SU-DHL-6 (cell line): ENCODE results near the gene RNF14.

Source experiments
- H2AFZ ChIP-seq: fragments of 200-600 bp; sonication (generic); 2 replicates; pipeline ENCODE4 v1.6.1; 2014; ENCODE audit warnings: low read depth, mild to moderate bottlenecking, moderate library complexity, mixed read lengths, antibody characterized with exemption, low read length; ENCODE audit not compliant: severe bottlenecking
- H3F3A ChIP-seq: fragments of 200-600 bp; shearing (Covaris generic); 2 replicates; pipeline ENCODE4 v1.6.0; 2016; ENCODE audit warnings: antibody characterized with exemption, mild to moderate bottlenecking; ENCODE audit not compliant: insufficient read depth
- H3K27ac ChIP-seq: fragments of 200-600 bp; sonication (generic); 2 replicates; pipeline ENCODE4 v1.5.1; 2016; ENCODE audit warnings: low read depth, mild to moderate bottlenecking, low read length, moderate library complexity, mixed read lengths
- H3K27me3 ChIP-seq: fragments of 200-600 bp; sonication (generic), shearing (Covaris generic); 2 replicates; pipeline ENCODE4 v1.6.0; 2014; ENCODE audit warnings: mild to moderate bottlenecking, low read length
- H3K36me3 ChIP-seq: fragments of 200-600 bp; sonication (generic); 2 replicates; pipeline ENCODE4 v1.6.1; 2014; ENCODE audit warnings: mild to moderate bottlenecking, low read length, mixed read lengths
- H3K4me2 ChIP-seq: fragments of 300-600, 200-600 bp; shearing (Covaris generic), sonication (generic); 2 replicates; pipeline ENCODE4 v1.6.0; 2014; ENCODE audit warnings: low read length, low read depth, mild to moderate bottlenecking; ENCODE audit not compliant: poor library complexity, severe bottlenecking
- H3K4me3 ChIP-seq: fragments of 200-600 bp; sonication (generic); 2 replicates; pipeline ENCODE4 v1.5.1; 2014; ENCODE audit warnings: antibody characterized with exemption, low read length, mild to moderate bottlenecking, mixed read lengths; ENCODE audit not compliant: insufficient read depth, poor library complexity, severe bottlenecking
- H3K79me2 ChIP-seq: fragments of 200-600 bp; sonication (generic); 2 replicates; pipeline ENCODE4 v1.6.1; 2014; ENCODE audit warnings: mild to moderate bottlenecking, low read length, moderate library complexity; ENCODE audit not compliant: insufficient read depth
- H3K9ac ChIP-seq: fragments of 200-600 bp; sonication (generic); 2 replicates; pipeline ENCODE4 v1.7.0; 2014; ENCODE audit warnings: mild to moderate bottlenecking, low read length
- H3K9me2 ChIP-seq: fragments of 200-600 bp; sonication (generic); replicated peaks from 2 replicates; pipeline ENCODE4 v1.6.1; 2014; ENCODE audit warnings: low read length; ENCODE audit not compliant: insufficient read depth
- H3K9me3 ChIP-seq: fragments of 200-600 bp; sonication (generic); 2 replicates; pipeline ENCODE4 v1.6.1; 2014; ENCODE audit warnings: low read length, mixed read lengths; ENCODE audit not compliant: insufficient read depth
- H4K20me1 ChIP-seq: fragments of 200-600 bp; sonication (generic); 2 replicates; pipeline ENCODE4 v1.6.1; 2014; ENCODE audit warnings: low read depth, mild to moderate bottlenecking, antibody characterized with exemption, low read length, moderate library complexity, mixed read lengths
- CTCF ChIP-seq: fragments of 200-600 bp; sonication (generic); IDR thresholded peaks from one replicate; pipeline ENCODE4 v1.5.1; 2017; ENCODE audit warnings: antibody characterized with exemption, mild to moderate bottlenecking, low read length, moderate library complexity; ENCODE audit not compliant: insufficient read depth, poor library complexity, severe bottlenecking
- EZH2phosphoT487 ChIP-seq: fragments of 200-600 bp; sonication (generic), shearing (Covaris generic); conservative IDR thresholded peaks from 2 replicates; pipeline ENCODE4 v1.6.1; 2018; ENCODE audit warnings: mild to moderate bottlenecking, antibody characterized with exemption, low read length, moderate library complexity, mixed read lengths

Gene RNF14

GRCh38 chr5:141934099-141934844, 34.6 kb upstream of the RNF14 start:
- no peak overlapping the region for H2AFZ ChIP-seq
- no peak overlapping the region for H3K9ac ChIP-seq
- H3K79me2 ChIP-seq: no peaks in the 10 kb centered on the region
- no peak overlapping the region for H3K4me2 ChIP-seq
- no peaks in the 10 kb centered on the region for H3F3A ChIP-seq
- no peaks in the 10 kb centered on the region for H3K9me3 ChIP-seq
- no peaks in the 10 kb centered on the region for H3K27me3 ChIP-seq
- no peaks in the 10 kb centered on the region for H3K9me2 ChIP-seq
- no peaks in the 10 kb centered on the region; the same call in 1 of the 2 replicates for H3K36me3 ChIP-seq
- TF ChIP-seq CTCF (no peak), EZH2phosphoT487 (no peak)
- H4K20me1 ChIP-seq: no peaks in the 10 kb centered on the region
- H3K4me3 ChIP-seq: no peak overlapping the region
- no peak overlapping the region for H3K27ac ChIP-seq

- Histone ChIP-seq H4K20me1 (no peaks in the 10 kb centered on the region), H3K36me3 (no peaks in the 10 kb centered on the region; the same call in 1 of the 2 replicates), H3K4me2 (no peak overlapping the region), H3K9me3 (no peaks in the 10 kb centered on the region), H3K9me2 (no peaks in the 10 kb centered on the region), H3K27ac (no peak overlapping the region), H3K79me2 (no peaks in the 10 kb centered on the region), H3K27me3 (no peaks in the 10 kb centered on the region), H3K9ac (no peak overlapping the region), H3F3A (no peaks in the 10 kb centered on the region), H3K4me3 (no peak overlapping the region), H2AFZ (no peak overlapping the region)
- TF ChIP-seq CTCF (no peak), EZH2phosphoT487 (no peak)
Observed at GRCh38 chr5:141935538-141935937, 33.4 kb upstream of the RNF14 start.

DNA sequence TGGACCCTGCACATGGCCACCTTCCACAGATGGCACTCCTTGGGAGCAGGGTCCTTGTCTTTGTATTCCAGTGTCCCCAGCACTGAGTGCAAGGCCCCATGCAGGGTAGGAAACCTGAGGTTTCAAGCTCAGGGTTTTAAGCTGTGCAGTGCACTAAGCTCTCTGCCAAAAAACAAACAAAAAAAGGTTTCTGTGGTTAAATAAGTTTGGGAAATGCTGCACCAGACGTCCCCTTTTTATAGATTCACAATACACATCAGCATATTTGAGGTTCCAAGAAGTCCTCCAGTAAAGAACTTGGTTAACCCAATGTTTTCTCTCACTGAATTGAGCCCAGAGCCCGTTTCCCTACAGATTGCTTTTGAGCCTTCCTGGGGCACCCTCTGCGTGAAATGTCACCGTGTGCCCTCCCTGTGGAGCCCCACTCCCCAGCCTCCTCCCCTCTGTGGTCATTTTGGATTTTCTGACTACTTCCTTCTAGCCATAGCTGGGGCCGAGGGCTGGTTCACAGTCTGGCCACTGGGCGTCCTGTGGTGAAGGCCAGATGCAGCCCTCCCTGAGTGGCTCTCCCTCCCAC, 28.1 kb upstream of the RNF14 start:
- no peak overlapping the region for H3K4me3 ChIP-seq
- H3K9ac ChIP-seq: no peak overlapping the region
- no peaks in the 10 kb centered on the region for H3K9me3 ChIP-seq
- no peak overlapping the region for H2AFZ ChIP-seq
- H3K27me3 ChIP-seq: no peaks in the 10 kb centered on the region
- H3K79me2 ChIP-seq: no peaks in the 10 kb centered on the region
- TF ChIP-seq CTCF (no peak), EZH2phosphoT487 (no peak)
- H3K9me2 ChIP-seq: no peaks in the 10 kb centered on the region
- no peak overlapping the region for H3K27ac ChIP-seq
- no peaks in the 10 kb centered on the region; the same call in 1 of the 2 replicates for H3K36me3 ChIP-seq
- H3F3A ChIP-seq: no peaks in the 10 kb centered on the region; the same call in 1 of the 2 replicates
- H3K4me2 ChIP-seq: no peak overlapping the region
- H4K20me1 ChIP-seq: no peaks in the 10 kb centered on the region
